Immature natural killer cell (primary cell): ENCODE results near the gene PALLD. TPM values are rescaled to one million over a fixed set of nuclear protein-coding genes. Genes with fewer than 3 reads are reported as not detected.

ENCODE experiments used
- DNase-seq, 3 donors: peaks; one replicate each; pipeline ENCODE4 v3.0.0; 2022; ENCODE audit warnings: mixed read lengths in 1 of 3
- H3K27ac Mint-ChIP-seq, 6 donors: one replicate each; pipeline ENCODE4 v1.8.0; 2020; ENCODE audit warnings: mixed read lengths in 6 of 6, mild to moderate bottlenecking in 5 of 6, inconsistent platforms in 4 of 6, moderate library complexity in 3 of 6
- H3K27me3 Mint-ChIP-seq, 3 donors: one replicate each; pipeline ENCODE4 v1.8.0; 2020 to 2021; ENCODE audit warnings: low read depth in 3 of 3, mild to moderate bottlenecking in 3 of 3, mixed read lengths in 3 of 3, moderate library complexity in 3 of 3, inconsistent platforms in 1 of 3
- H3K36me3 Mint-ChIP-seq, 3 donors: one replicate each; pipeline ENCODE4 v1.8.0; 2020; ENCODE audit warnings: mixed read lengths in 3 of 3, inconsistent platforms in 2 of 3, mild to moderate bottlenecking in 2 of 3
- H3K4me1 Mint-ChIP-seq, 2 donors: one replicate each; pipeline ENCODE4 v1.8.0; 2020; ENCODE audit warnings: inconsistent platforms in 2 of 2, mild to moderate bottlenecking in 2 of 2, mixed read lengths in 2 of 2, moderate library complexity in 1 of 2
- H3K4me3 Mint-ChIP-seq, 5 donors: one replicate each; pipeline ENCODE4 v1.8.0; 2020; ENCODE audit warnings: mild to moderate bottlenecking in 5 of 5, mixed read lengths in 5 of 5, inconsistent platforms in 3 of 5, moderate library complexity in 3 of 5
- H3K9me3 Mint-ChIP-seq, 6 donors: one replicate each; pipeline ENCODE4 v1.8.0; 2020; ENCODE audit warnings: mild to moderate bottlenecking in 6 of 6, mixed read lengths in 6 of 6, inconsistent platforms in 4 of 6, moderate library complexity in 3 of 6
- polyA plus RNA-seq, 3 donors: library from polyadenylated mRNA; unstranded; fragments of 300-500 nt; fragmentation: Illumina TruSeq; gene quantifications; one replicate each; pipeline ENCODE4 v1.2.3, GENCODE V29; 2021

Gene PALLD
- polyA plus RNA-seq, 3 donors from 2014 or later: 7.4 to 20.8 (median 15.8) TPM

- H3K27ac Mint-ChIP-seq: no peak overlapping the region
Measured at GRCh38 chr4:168483811-168484210, 13.0 kb upstream of the PALLD start.

GRCh38 chr4:168484626-168485025 lies 12.2 kb upstream of the PALLD start:
- no peak overlapping the region for H3K4me3 Mint-ChIP-seq
- peaks cover 0 to 7% (median 4%) of the 10 kb centered on the region in 3 donors for H3K36me3 Mint-ChIP-seq
- peaks cover 23 to 26% of the 10 kb centered on the region in 2 donors for H3K4me1 Mint-ChIP-seq
- no peak overlapping the region for H3K27ac Mint-ChIP-seq
- no peaks in the 10 kb centered on the region for H3K9me3 Mint-ChIP-seq
- H3K27me3 Mint-ChIP-seq: peaks cover 7 to 17% (median 13%) of the 10 kb centered on the region in 3 donors
- DNase-seq: no peak

More at GRCh38 chr4:168483811-168484210, 13.0 kb upstream of the PALLD start:
- peaks cover 7 to 15% (median 14%) of the 10 kb centered on the region in 3 donors for H3K27me3 Mint-ChIP-seq
- peaks cover 29 to 33% of the 10 kb centered on the region in 2 donors for H3K4me1 Mint-ChIP-seq
- peaks cover 0 to 7% (median 4%) of the 10 kb centered on the region in 3 donors for H3K36me3 Mint-ChIP-seq
- no peaks in the 10 kb centered on the region for H3K9me3 Mint-ChIP-seq
- no peak overlapping the region for H3K4me3 Mint-ChIP-seq
- no peak for DNase-seq

GRCh38 chr4:168485156-168485910 lies 11.5 kb upstream of the PALLD start:
- no peak for DNase-seq
- no peak overlapping the region for H3K4me3 Mint-ChIP-seq
- H3K9me3 Mint-ChIP-seq: no peaks in the 10 kb centered on the region
- peaks cover 4 to 14% (median 6%) of the 10 kb centered on the region in 3 donors for H3K27me3 Mint-ChIP-seq
- peaks cover 0 to 7% (median 4%) of the 10 kb centered on the region in 3 donors for H3K36me3 Mint-ChIP-seq
- H3K4me1 Mint-ChIP-seq: peaks cover 19 to 23% of the 10 kb centered on the region in 2 donors
- H3K27ac Mint-ChIP-seq: no peak overlapping the region

DNA sequence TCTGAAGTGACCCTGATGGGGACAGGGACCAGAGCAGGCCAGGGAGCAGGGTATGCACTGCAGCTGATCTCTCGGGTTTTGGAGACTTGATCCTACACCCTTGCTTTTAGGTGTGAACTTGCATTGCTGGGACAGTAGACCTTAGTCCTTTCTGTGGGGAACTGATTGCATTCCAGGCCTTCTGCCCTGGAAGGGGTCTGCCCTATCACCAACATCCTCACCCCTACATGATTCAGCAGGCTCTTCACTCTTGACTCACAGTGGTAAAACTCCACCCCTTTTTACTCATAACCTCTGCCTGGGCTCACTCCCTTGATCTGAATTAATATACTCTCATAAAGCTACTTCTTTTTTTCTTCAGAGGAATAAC lies 10.0 kb upstream of the PALLD start:
- H3K4me1 Mint-ChIP-seq: peaks cover 5 to 7% of the 10 kb centered on the region in 2 donors
- peaks cover 2 to 11% (median 2%) of the 10 kb centered on the region in 3 donors for H3K27me3 Mint-ChIP-seq
- DNase-seq: no peak
- H3K27ac Mint-ChIP-seq: no peak overlapping the region
- H3K36me3 Mint-ChIP-seq: peaks cover 0 to 7% (median 3%) of the 10 kb centered on the region in 3 donors
- H3K4me3 Mint-ChIP-seq: no peak overlapping the region
- no peaks in the 10 kb centered on the region for H3K9me3 Mint-ChIP-seq

GRCh38 chr4:168487282-168488035 lies 9.4 kb upstream of the PALLD start:
- peaks cover 2 to 9% (median 2%) of the 10 kb centered on the region in 3 donors for H3K27me3 Mint-ChIP-seq
- H3K4me1 Mint-ChIP-seq: peaks cover under 1 to 2% of the 10 kb centered on the region in 2 donors
- H3K36me3 Mint-ChIP-seq: peaks cover 0 to 7% (median 0%) of the 10 kb centered on the region in 3 donors
- no peaks in the 10 kb centered on the region for H3K9me3 Mint-ChIP-seq
- no peak for DNase-seq
- no peak overlapping the region for H3K4me3 Mint-ChIP-seq
- no peak overlapping the region for H3K27ac Mint-ChIP-seq

- H3K36me3 Mint-ChIP-seq: peaks cover 0 to 7% (median 0%) of the 10 kb centered on the region in 3 donors
- no peak for DNase-seq
- no peak overlapping the region for H3K4me3 Mint-ChIP-seq
- H3K27ac Mint-ChIP-seq: no peak overlapping the region
- peaks cover 0 to 13% (median 6%) of the 10 kb centered on the region in 3 donors for H3K27me3 Mint-ChIP-seq
- H3K4me1 Mint-ChIP-seq: no peaks in the 10 kb centered on the region
- no peaks in the 10 kb centered on the region for H3K9me3 Mint-ChIP-seq
Measured at GRCh38 chr4:168488869-168489274, 8.0 kb upstream of the PALLD start.

- H3K4me1 Mint-ChIP-seq: no peaks in the 10 kb centered on the region
- H3K4me3 Mint-ChIP-seq: no peak overlapping the region
- H3K36me3 Mint-ChIP-seq: peaks cover 0 to 2% (median 0%) of the 10 kb centered on the region in 3 donors
- no peak for DNase-seq
- H3K9me3 Mint-ChIP-seq: no peaks in the 10 kb centered on the region
- H3K27me3 Mint-ChIP-seq: peaks cover 0 to 8% (median 8%) of the 10 kb centered on the region in 3 donors
- H3K27ac Mint-ChIP-seq: no peak overlapping the region
Measured at GRCh38 chr4:168489616-168490015, 7.2 kb upstream of the PALLD start.

- Mint-ChIP-seq H3K36me3 (no peaks in the 10 kb centered on the region), H3K9me3 (no peaks in the 10 kb centered on the region), H3K27me3 (peaks cover 0 to 8% (median 7%) of the 10 kb centered on the region in 3 donors), H3K4me3 (no peak overlapping the region), H3K27ac (no peak overlapping the region), H3K4me1 (no peaks in the 10 kb centered on the region)
- no peak for DNase-seq
Measured at GRCh38 chr4:168490711-168491110, 6.1 kb upstream of the PALLD start.

- no peaks in the 10 kb centered on the region for H3K4me1 Mint-ChIP-seq
- no peaks in the 10 kb centered on the region for H3K36me3 Mint-ChIP-seq
- peaks cover 0 to 7% (median 6%) of the 10 kb centered on the region in 3 donors for H3K27me3 Mint-ChIP-seq
- H3K4me3 Mint-ChIP-seq: no peak overlapping the region
- H3K9me3 Mint-ChIP-seq: no peaks in the 10 kb centered on the region
- DNase-seq: no peak
- no peak overlapping the region for H3K27ac Mint-ChIP-seq
Measured at GRCh38 chr4:168491563-168491962, 5.3 kb upstream of the PALLD start.

DNA sequence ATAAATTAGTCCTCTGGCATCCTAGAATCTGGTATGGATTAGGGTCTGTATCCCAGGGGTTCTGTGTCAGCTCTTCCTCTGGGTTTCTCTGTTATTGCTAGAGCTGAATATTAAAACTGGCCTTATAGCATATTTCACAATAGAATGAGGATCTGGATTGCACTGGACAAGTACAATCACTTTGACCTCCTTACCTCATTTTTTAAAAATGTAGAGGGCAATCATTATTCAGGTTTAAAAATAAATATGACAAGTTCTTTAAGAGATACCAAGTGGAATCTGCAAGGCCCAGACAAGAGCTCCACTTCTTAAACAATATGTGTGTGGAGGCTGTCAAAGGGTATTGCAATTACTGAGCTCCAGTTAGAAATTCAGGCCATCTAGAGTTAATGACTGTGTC lies 1.4 kb downstream of the PALLD start:
- Mint-ChIP-seq H3K4me1 (no peaks in the 10 kb centered on the region), H3K36me3 (no peaks in the 10 kb centered on the region), H3K4me3 (no peak overlapping the region), H3K27ac (no peak overlapping the region), H3K9me3 (no peaks in the 10 kb centered on the region), H3K27me3 (peaks cover 2 to 11% (median 5%) of the 10 kb centered on the region in 3 donors)
- no peak for DNase-seq

GRCh38 chr4:168499241-168499640 lies 2.4 kb downstream of the PALLD start:
- Mint-ChIP-seq H3K9me3 (no peaks in the 10 kb centered on the region), H3K4me1 (no peaks in the 10 kb centered on the region), H3K27ac (no peak overlapping the region), H3K36me3 (no peaks in the 10 kb centered on the region), H3K4me3 (no peak overlapping the region), H3K27me3 (peaks cover 2 to 10% (median 3%) of the 10 kb centered on the region in 3 donors)
- DNase-seq: no peak

GRCh38 chr4:168501407-168501806 lies 4.6 kb downstream of the PALLD start:
- Mint-ChIP-seq H3K27ac (no peak overlapping the region), H3K4me1 (no peaks in the 10 kb centered on the region), H3K36me3 (no peaks in the 10 kb centered on the region), H3K9me3 (no peaks in the 10 kb centered on the region), H3K27me3 (peaks cover 2 to 17% (median 9%) of the 10 kb centered on the region in 3 donors), H3K4me3 (no peak overlapping the region)
- DNase-seq: no peak

DNA sequence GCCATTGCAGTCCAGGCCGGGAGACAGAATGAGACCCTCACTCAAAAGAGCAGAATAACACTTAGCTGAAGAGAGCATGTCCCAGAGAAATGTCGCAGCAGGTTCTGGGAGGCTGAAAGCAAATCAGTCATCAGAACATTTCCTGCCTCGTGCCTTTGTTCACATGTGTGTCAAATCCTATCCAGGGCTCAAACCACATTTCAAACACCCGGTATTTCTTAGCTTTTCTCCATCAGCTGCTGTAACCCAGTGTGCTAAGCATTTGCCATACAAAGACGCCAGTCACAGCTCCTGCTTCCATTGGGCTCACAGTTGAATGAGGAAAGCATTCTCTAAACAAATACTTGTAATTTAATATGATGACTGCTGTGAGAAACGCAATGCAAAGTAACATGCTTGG lies 6.0 kb downstream of the PALLD start:
- Mint-ChIP-seq H3K4me3 (no peak overlapping the region), H3K27me3 (peaks cover 2 to 17% (median 9%) of the 10 kb centered on the region in 3 donors), H3K36me3 (no peaks in the 10 kb centered on the region), H3K9me3 (no peaks in the 10 kb centered on the region), H3K4me1 (no peaks in the 10 kb centered on the region), H3K27ac (no peak overlapping the region)
- no peak for DNase-seq

DNA sequence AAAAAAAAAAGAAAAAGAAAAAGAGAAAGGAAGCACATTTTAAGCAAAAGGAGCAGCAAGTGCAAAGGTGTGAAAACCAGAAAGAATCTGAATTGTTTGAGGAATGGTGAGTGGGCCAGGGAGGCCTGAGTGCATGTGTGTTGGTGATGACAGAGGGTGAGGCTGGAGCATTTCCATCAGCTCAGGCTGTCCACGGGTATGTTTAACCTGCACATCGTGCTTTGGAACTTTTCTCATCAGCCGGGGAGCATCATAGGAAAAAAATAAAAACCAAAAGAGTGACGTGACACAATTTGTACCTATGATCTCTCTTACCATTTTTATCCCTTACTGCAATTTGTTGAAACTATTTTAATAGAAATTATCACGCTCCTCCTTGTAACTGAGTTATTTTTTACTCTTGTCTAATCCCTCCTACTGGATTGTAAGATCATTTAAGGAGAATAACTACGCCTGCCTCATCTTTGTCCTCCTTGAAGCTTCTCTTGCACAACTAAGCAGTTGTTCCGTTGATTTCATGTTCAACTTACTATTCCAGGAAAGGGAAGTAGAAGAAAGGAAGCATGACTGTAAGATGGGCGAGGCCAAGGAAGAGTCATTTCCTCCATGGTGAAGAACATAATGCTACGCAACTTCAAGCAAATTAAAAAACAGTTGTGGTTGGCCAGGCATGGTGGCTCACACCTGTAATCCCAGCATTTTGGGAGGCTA lies 7.0 kb downstream of the PALLD start:
- peaks cover 2 to 17% (median 6%) of the 10 kb centered on the region in 3 donors for H3K27me3 Mint-ChIP-seq
- no peaks in the 10 kb centered on the region for H3K4me1 Mint-ChIP-seq
- no peaks in the 10 kb centered on the region for H3K36me3 Mint-ChIP-seq
- H3K9me3 Mint-ChIP-seq: no peaks in the 10 kb centered on the region
- H3K4me3 Mint-ChIP-seq: no peak overlapping the region
- DNase-seq: no peak
- H3K27ac Mint-ChIP-seq: no peak overlapping the region
